GM18526 (cell line): Measurements from ENCODE around the gene THBD.

Source experiments
- POLR2A ChIP-seq: IDR thresholded peaks from 3 replicates; pipeline ENCODE4 v1.6.1; 2011; ENCODE audit not compliant: insufficient read length; ENCODE audit errors: extremely low read depth

The THBD gene

DNA sequence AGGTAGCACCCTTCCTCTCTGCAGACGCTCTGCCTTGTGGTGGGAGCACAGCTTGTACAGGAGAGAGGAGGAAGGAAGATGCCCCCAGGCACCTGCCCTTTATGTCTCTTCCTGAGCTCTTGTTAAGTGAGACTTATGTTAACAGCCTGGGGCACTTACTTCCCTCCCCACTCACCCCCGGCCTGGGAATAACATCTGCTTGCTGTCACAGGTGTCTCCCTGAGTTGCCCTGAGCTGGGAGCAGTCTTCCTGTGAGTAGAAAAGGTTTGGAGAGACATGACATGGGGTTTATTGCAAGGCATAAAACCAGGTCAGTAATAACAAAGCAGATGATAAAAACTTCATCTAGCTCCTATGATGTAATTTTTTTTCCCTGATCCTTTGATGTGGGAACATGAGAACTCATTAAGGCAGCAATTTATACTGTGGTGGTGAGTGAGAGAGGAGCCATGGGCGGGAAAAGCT lies 12.4 kb downstream of the THBD start:
- no peak for TF ChIP-seq POLR2A

- TF ChIP-seq POLR2A, result no peak
These were observed 13.1 kb downstream of the THBD start for GRCh38 chr20:23036371-23036770.

DNA sequence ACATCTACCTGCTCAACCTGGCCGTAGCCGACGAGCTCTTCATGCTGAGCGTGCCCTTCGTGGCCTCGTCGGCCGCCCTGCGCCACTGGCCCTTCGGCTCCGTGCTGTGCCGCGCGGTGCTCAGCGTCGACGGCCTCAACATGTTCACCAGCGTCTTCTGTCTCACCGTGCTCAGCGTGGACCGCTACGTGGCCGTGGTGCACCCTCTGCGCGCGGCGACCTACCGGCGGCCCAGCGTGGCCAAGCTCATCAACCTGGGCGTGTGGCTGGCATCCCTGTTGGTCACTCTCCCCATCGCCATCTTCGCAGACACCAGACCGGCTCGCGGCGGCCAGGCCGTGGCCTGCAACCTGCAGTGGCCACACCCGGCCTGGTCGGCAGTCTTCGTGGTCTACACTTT lies 13.7 kb downstream of the THBD start:
- no peak for TF ChIP-seq POLR2A

GRCh38 chr20:23034721-23035671 lies 14.5 kb downstream of the THBD start, which contains the start of gene SSTR4:
Gene SSTR4 (plus strand): TSS chr20:23035312. CDS start chr20:23035484, 172 bp downstream.
- no peak for TF ChIP-seq POLR2A

DNA sequence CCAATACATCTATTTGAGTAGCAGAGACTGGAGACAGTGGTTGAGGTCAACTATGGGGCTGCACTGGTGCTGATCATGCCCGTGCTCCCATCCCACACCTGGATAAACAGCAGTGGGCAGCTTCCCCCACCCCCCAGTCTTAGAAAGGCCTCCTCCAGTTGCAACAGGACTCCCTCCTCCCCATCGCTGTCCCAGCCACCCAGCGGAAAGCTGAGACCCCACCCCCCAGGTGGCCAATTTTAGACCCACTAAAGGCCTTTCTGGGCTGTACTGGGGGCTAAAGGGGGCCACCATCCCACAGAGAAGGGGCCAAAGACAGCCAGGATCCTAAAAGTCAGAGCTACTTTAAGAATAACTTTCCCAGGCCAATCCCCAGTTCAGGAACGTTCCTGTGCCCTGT lies 15.6 kb downstream of the THBD start:
- TF ChIP-seq POLR2A, result no peak

DNA sequence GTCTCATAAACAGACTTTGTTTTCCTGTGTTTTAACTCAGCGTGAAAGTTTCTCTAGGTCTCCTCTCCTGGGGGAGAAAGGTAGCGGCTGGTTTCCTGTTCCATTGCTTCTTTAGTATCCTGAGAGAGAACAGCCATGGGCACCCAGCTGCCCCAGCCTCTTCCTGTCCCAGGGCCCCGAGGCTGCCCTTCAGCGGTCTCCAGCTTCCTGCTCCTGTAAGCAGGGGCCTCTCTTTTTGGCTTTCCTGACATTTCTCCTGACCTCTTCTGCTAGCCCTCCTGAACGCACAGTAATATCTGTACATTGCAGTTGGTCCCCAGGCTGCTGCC lies 16.8 kb downstream of the THBD start:
- no peak for TF ChIP-seq POLR2A

DNA sequence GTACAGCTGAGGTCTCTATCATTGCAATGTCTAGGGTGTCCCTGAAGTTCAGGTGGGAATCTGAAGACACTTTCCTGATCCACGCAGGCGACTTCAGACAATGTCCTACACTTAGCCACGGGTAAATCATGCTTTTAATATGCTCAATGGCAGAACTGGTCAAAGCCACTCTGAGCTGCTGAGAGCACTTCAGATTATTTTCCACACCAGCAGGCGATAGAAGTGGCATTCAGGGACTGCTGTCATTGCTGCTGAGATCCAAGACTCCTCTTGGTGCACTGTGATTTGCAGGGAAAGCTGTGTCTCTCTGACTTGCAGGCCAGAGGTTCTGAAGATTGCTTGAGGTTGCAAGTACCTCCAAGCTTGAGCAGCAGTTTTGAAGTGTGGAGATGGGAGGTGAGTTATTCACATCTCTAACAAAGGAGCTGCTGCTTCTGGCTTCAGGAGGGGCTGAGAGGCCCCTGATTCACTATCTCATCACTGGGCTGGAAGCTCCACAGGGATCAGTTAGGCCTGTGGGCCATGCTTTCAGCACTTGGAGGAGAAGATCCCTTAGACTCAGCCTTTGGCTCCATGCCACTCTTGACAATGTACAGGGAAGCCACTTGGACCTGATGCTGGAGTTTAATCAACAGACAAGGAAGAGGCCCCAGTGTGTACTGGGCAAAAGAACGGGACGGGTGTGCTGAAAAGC lies 17.3 kb downstream of the THBD start:
- TF ChIP-seq POLR2A, result no peak

DNA sequence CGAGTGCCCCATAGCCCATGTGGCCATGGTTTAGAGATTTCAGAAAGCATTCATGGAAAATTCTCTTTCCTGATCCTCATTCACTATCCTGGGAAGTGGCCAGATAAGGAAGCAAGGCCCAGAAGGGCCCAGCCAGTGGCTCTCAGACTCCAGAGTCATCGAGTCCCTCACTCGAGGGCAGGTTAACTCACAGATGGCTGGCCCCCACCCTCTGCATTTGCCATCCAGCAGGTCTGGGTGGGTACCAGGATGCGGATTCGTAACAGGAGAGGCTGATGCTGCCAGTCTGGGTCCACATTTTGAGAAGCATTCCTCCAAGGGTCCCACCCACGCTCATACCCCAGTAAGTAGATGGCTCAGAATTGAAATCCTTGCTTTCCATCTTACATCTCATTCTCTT lies 18.1 kb downstream of the THBD start:
- TF ChIP-seq POLR2A, result no peak

DNA sequence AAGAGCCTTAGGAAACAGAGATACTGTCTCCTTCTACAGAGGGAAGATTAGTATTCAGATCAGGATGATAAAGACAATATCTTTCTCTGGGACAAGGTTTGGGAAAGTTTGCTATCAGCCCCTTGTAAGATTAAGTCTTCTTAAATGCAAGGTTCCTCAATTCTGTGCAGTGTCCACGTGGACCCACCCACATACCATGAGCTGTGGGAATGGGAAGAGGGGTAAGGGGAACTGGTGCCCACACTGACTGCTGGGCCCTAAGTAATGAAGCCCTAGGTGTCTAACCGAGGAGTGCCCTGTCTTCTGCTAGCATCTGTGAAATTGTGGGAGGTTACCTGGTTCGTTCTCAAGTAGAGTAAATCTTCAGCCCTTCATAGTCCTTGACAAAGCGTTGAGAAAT lies 20.1 kb downstream of the THBD start:
- no peak for TF ChIP-seq POLR2A

GRCh38 chr20:23028392-23028791 lies 21.1 kb downstream of the THBD start:
- no peak for TF ChIP-seq POLR2A

DNA sequence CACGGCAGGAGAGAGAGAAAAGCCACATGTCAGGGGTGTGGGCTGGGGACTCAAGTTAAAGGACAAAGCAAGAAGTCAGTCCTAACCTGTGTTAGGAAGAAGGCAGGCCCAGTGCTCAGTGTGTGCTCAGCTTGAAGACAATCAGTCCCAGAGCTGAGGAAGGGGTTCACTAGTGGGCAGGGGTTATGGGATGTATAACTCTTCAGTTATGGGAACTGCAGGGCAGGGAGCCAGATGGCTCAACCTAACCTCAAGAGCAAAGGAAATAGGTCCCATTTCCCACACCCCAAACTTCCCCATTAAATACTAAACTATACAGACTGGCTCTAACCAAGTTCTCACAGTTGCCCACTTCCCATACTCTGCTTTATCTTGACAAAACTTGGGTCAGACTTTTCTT lies 21.8 kb downstream of the THBD start:
- no peak for TF ChIP-seq POLR2A

GRCh38 chr20:23024701-23025100 lies 24.8 kb downstream of the THBD start:
- no peak for TF ChIP-seq POLR2A

DNA sequence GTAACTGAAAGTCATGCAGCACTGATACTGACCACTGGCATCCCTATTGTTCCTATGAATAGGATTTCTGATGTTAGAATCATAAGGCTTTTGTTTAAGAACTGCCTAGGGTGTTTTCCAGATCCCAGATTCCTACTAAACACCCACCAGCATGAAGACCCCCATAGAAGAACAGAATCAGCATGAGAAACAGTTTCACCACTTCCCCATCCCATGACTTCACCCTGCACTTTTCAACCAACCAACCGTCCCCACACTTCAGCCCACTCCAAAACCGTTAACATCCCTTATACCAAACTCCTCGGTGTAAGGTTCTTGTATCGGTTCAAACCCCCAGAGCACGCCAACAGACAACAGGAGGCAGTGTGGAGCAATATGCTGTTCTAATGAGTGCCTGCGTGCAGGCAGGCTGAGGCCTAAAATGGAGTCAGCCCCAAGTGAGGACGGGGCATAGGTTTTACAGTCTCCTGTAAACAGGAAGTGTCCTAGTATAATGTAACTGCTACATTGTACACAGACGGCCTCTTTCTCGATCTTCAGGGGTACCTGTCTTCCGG lies 25.8 kb downstream of the THBD start:
- no peak for TF ChIP-seq POLR2A

DNA sequence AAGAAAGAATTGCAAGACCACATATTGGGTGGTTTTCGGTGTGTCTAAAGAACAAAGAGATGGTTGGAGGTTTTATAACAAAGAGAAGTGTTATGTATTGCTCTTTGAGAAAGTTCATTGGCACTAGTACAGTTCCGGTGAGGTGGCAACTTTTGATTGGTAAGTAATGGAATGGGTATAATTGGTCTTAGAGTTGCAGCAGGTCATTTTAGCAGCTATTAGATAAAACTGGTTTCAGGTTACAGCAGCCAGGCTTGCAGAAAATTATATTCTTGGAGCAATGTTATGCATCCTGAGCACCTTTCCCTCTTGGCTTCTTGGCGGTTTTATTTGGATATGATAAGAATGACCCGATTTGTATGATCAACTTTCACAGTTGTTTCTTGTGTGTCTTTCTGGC lies 26.6 kb downstream of the THBD start:
- TF ChIP-seq POLR2A, result no peak

GRCh38 chr20:23021951-23022350 lies 27.5 kb downstream of the THBD start:
- no peak for TF ChIP-seq POLR2A

DNA sequence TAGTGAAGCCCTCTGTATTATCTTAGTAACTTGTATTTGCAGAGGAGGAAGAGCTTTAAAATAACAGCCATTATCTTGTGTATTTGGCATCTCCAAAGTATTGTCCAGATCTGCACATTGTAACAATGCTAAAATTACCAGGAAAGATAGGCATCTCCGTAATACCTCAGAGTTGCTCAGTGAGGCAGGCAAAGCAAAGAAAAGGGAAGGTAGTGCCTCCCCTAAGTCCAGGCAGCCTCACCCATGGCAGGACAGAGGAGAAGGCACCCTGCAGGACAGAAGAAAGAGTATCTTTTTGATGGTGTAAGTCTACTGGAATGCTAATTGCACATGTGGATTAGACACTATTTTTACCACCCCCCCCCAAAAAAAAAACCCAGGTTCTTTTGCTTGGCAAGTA lies 27.9 kb downstream of the THBD start:
- no peak for TF ChIP-seq POLR2A
